ENCODE results near the gene FBXO41. TPM values are rescaled to one million over a fixed set of nuclear protein-coding genes. Genes with fewer than 3 reads are reported as not detected.
A peak's percentile ranks its signal among the peaks of the same experiment; 100 is the strongest.

Gene FBXO41
- total RNA-seq (under 1 TPM; 0.50 to 0.51 TPM), polyA plus RNA-seq (under 1 TPM; 0.06 to 0.25 TPM)

GRCh38 chr2:73284296-73285158 is at the start of gene FBXO41:
Gene FBXO41, minus strand, starts transcription at chr2:73284478. Its CDS starts 14,848 bp downstream, at chr2:73269630.
- Histone ChIP-seq H3K36me3 (ENCODE audit: control insufficient read depth in 4 of 4, insufficient read depth in 3 of 4, low read depth in 1 of 4, low read length in 3 of 4) (no peaks in the 10 kb centered on the region), H3K9ac (ENCODE audit: low read depth in 1 of 2, low read length in 2 of 2) (no peak within 1 kb of the TSS), H3K27me3 (ENCODE audit: control insufficient read depth in 4 of 4, insufficient read depth in 4 of 4, low read length in 3 of 4) (peaks cover 0 to 11% (median 2%) of the 10 kb centered on the region in 4 donors), H3K4me3 (ENCODE audit: low read depth in 1 of 3, low read length in 3 of 3) (peak within 1 kb of the TSS in 2 of 3 donors; percentile 46 to 59), H3K4me1 (ENCODE audit: control insufficient read depth in 4 of 4, insufficient read depth in 4 of 4, low read length in 3 of 4) (peaks cover 0 to 13% (median 5%) of the 10 kb centered on the region in 4 donors), H3K27ac (ENCODE audit: low read depth in 1 of 2, low read length in 2 of 2) (no peak within 1 kb of the TSS), H3K9me3 (ENCODE audit: control insufficient read depth in 4 of 4, low read length in 3 of 4) (no peaks in the 10 kb centered on the region)
- DNase-seq (ENCODE audit: low spot score), result no peak
- WGBS, result 4% methylated on average over 67 of the region's 69 CpGs
- no peak for TF ChIP-seq MAX (IDR thresholded peaks at IDR 0.05)
- TF ChIP-seq FOXA1 (IDR thresholded peaks at IDR 0.05), result no peak
- no peak for TF ChIP-seq ZBTB33 (IDR thresholded peaks at IDR 0.05)
- no peak for TF ChIP-seq HNF4G (IDR thresholded peaks at IDR 0.05)
- TF ChIP-seq EGR1 (IDR thresholded peaks at IDR 0.05; ENCODE audit: low read depth in 2 of 2), result no peak
- no peak for TF ChIP-seq GABPA (IDR thresholded peaks at IDR 0.05 in 1 of 2, conservative IDR thresholded peaks at IDR 0.05 in 1 of 2)
- TF ChIP-seq ATF3 (IDR thresholded peaks at IDR 0.05), result no peak
- TF ChIP-seq FOXA2 (IDR thresholded peaks at IDR 0.05), result no peak
- no peak for TF ChIP-seq JUND (IDR thresholded peaks at IDR 0.05)
- no peak for TF ChIP-seq RAD21 (IDR thresholded peaks at IDR 0.05)
- TF ChIP-seq REST (IDR thresholded peaks at IDR 0.05), result no peak

- Histone ChIP-seq H3K27ac (ENCODE audit: low read depth in 1 of 2, low read length in 2 of 2) (no peak overlapping the region), H3K27me3 (ENCODE audit: control insufficient read depth in 4 of 4, insufficient read depth in 4 of 4, low read length in 3 of 4) (no peaks in the 10 kb centered on the region), H3K9me3 (ENCODE audit: control insufficient read depth in 4 of 4, low read length in 3 of 4) (no peaks in the 10 kb centered on the region), H3K36me3 (ENCODE audit: control insufficient read depth in 4 of 4, insufficient read depth in 3 of 4, low read depth in 1 of 4, low read length in 3 of 4) (no peaks in the 10 kb centered on the region), H3K4me3 (ENCODE audit: low read depth in 1 of 3, low read length in 3 of 3) (no peak overlapping the region), H3K4me1 (ENCODE audit: control insufficient read depth in 4 of 4, insufficient read depth in 4 of 4, low read length in 3 of 4) (no peaks in the 10 kb centered on the region), H3K9ac (ENCODE audit: low read depth in 1 of 2, low read length in 2 of 2) (no peak overlapping the region)
- DNase-seq (ENCODE audit: low spot score), result no peak
- TF ChIP-seq NR2F2 (IDR thresholded peaks at IDR 0.05), result no peak
- no peak for TF ChIP-seq FOXA2 (IDR thresholded peaks at IDR 0.05)
- WGBS, result 70% methylated on average over 2 of the region's 2 CpGs
These were observed 49.8 kb upstream of the FBXO41 start for GRCh38 chr2:73334045-73334444.

All from liver (tissue), 9 donors.